ENCODE measurements around the gene PLCH1. TPM values are rescaled to one million over a fixed set of nuclear protein-coding genes. Genes with fewer than 3 reads are reported as not detected.

PLCH1 gene
- total RNA-seq, 2 donors from 2014 or later: 12.0 to 12.4 TPM

DNA sequence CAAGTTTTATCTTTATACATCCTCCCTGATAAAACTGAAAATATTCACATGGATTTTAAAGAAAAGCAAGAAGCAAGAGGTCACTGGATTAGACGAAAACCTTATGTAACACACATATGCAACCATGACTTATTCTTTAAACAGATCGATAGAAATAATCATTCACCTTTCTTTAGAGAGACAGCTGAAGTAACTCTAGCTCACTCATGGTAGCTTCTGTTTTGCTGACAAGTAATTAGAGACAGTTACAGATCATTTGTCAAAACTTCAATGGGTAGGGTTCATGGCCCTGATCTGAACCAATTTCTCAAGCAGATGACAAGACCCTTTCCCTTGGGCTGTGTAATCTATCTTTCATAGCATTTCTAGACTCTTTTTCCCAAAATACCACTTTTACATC lies 74.5 kb downstream of the PLCH1 start:
- H3K27me3 Mint-ChIP-seq (ENCODE audit: insufficient read depth): peaks cover 6% of the 10 kb centered on the region
- Histone ChIP-seq H3K4me1 (ENCODE audit: control insufficient read depth, insufficient read depth, low read length) (no peaks in the 10 kb centered on the region), H3K9me3 (ENCODE audit: control insufficient read depth, low read length) (no peaks in the 10 kb centered on the region), H3K27ac (ENCODE audit: low read depth, low read length) (no peak overlapping the region), H3K9ac (ENCODE audit: extremely low read depth, low read length, poor library complexity, severe bottlenecking) (no peak overlapping the region), H3K36me3 (ENCODE audit: control insufficient read depth, insufficient read depth, low read length) (no peaks in the 10 kb centered on the region), H3K4me3 (ENCODE audit: low read length) (no peak overlapping the region), H3K27me3 (ENCODE audit: control insufficient read depth, insufficient read depth, low read length, poor library complexity, severe bottlenecking) (no peaks in the 10 kb centered on the region)
- TF ChIP-seq, protein P1, sequence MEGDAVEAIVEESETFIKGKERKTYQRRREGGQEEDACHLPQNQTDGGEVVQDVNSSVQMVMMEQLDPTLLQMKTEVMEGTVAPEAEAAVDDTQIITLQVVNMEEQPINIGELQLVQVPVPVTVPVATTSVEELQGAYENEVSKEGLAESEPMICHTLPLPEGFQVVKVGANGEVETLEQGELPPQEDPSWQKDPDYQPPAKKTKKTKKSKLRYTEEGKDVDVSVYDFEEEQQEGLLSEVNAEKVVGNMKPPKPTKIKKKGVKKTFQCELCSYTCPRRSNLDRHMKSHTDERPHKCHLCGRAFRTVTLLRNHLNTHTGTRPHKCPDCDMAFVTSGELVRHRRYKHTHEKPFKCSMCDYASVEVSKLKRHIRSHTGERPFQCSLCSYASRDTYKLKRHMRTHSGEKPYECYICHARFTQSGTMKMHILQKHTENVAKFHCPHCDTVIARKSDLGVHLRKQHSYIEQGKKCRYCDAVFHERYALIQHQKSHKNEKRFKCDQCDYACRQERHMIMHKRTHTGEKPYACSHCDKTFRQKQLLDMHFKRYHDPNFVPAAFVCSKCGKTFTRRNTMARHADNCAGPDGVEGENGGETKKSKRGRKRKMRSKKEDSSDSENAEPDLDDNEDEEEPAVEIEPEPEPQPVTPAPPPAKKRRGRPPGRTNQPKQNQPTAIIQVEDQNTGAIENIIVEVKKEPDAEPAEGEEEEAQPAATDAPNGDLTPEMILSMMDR (conservative IDR thresholded peaks at IDR 0.05): no peak
- WGBS, 2 experiments (ENCODE audit: insufficient coverage in 1 of 2, insufficient read length in 1 of 2): 98 to 100% methylated on average over 2 of the region's 2 CpGs
- no peak overlapping the region for H3K27ac Mint-ChIP-seq
- peaks cover 5% of the 10 kb centered on the region for H3K4me1 Mint-ChIP-seq
- no peak overlapping the region for H3K4me3 Mint-ChIP-seq
- no peaks in the 10 kb centered on the region for H3K36me3 Mint-ChIP-seq (ENCODE audit: low read depth)
- no peak for DNase-seq
- no peaks in the 10 kb centered on the region for H3K9me3 Mint-ChIP-seq

DNA sequence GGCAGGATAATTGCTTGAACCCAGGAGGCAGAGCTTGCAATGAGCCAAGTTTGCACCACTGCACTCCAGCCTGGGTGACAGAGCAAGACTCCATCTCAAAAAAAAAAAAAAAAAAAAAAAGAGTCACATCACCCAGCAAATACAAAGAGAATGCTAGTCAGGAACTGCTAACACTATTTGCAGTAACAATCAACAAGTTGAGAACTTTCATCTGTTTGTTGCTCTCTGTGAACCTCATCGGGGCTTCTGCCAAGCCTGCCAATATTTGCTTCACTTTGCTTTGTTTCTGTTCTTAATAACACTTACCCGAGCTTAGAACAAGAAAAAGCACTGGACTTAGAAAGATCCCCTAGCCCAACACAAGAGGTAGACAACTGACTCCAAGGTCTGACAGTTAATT lies 76.9 kb downstream of the PLCH1 start:
- Histone ChIP-seq H3K36me3 (ENCODE audit: control insufficient read depth, insufficient read depth, low read length) (no peaks in the 10 kb centered on the region), H3K9ac (ENCODE audit: extremely low read depth, low read length, poor library complexity, severe bottlenecking) (no peak overlapping the region), H3K4me1 (ENCODE audit: control insufficient read depth, insufficient read depth, low read length) (no peaks in the 10 kb centered on the region), H3K27me3 (ENCODE audit: control insufficient read depth, insufficient read depth, low read length, poor library complexity, severe bottlenecking) (no peaks in the 10 kb centered on the region), H3K27ac (ENCODE audit: low read depth, low read length) (no peak overlapping the region), H3K4me3 (ENCODE audit: low read length) (no peak overlapping the region), H3K9me3 (ENCODE audit: control insufficient read depth, low read length) (no peaks in the 10 kb centered on the region)
- H3K4me3 Mint-ChIP-seq: no peak overlapping the region
- DNase-seq: no peak
- no peaks in the 10 kb centered on the region for H3K36me3 Mint-ChIP-seq (ENCODE audit: low read depth)
- 82 to 100% methylated on average over 1 to 2 of the region's 2 CpGs for whole genome bisulfite sequencing, 2 experiments (ENCODE audit: insufficient coverage in 1 of 2, insufficient read length in 1 of 2)
- no peaks in the 10 kb centered on the region for H3K27me3 Mint-ChIP-seq (ENCODE audit: insufficient read depth)
- H3K27ac Mint-ChIP-seq: no peak overlapping the region
- no peaks in the 10 kb centered on the region for H3K9me3 Mint-ChIP-seq
- H3K4me1 Mint-ChIP-seq: peaks cover 15% of the 10 kb centered on the region
- TF ChIP-seq, protein P1 (conservative IDR thresholded peaks at IDR 0.05): no peak

DNA sequence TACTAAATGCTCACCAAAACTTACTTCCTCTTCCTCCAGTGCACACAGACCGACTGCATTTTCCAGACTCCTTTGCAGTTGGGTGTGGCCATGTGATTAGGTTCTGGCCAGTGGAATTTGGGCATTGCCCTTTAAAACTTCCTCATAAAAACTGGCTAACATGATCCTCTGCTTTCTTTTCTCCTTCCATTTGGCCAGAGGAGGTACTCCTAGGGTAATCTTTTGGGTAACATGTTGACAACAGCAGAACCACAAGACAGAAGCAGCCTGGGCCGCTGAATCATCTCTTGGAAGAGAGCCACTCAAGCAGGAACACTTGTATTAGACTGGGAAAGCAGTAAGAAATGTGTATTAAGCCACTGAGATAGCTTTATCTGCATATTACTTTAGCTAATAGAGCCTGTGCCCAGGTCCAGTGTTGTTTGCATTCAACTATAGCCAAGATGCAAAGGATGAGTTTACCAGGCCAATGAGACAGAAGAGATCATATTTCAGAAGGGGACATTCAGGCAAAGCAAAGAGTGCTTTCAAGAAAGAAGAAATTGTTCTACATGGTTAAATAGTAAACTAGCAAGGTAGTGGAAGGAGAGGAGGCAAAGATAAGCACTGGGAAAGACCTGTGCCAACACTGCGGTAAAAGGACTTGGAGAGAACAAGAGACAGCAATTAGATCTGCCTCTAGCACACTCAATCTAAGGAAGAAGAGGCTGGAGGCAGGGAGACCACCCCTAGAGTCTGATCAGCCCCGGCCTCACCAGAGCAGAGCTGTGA lies 79.8 kb downstream of the PLCH1 start:
- DNase-seq: no peak
- H3K9me3 Mint-ChIP-seq: no peaks in the 10 kb centered on the region
- no peaks in the 10 kb centered on the region for H3K9me3 ChIP-seq (ENCODE audit: control insufficient read depth, low read length)
- peaks cover 27% of the 10 kb centered on the region for H3K4me1 Mint-ChIP-seq
- H3K27me3 ChIP-seq (ENCODE audit: control insufficient read depth, insufficient read depth, low read length, poor library complexity, severe bottlenecking): no peaks in the 10 kb centered on the region
- H3K27ac ChIP-seq (ENCODE audit: low read depth, low read length): no peak overlapping the region
- no peaks in the 10 kb centered on the region for H3K36me3 Mint-ChIP-seq (ENCODE audit: low read depth)
- peaks cover 3% of the 10 kb centered on the region for H3K4me1 ChIP-seq (ENCODE audit: control insufficient read depth, insufficient read depth, low read length)
- 97 to 100% methylated on average over 2 to 4 of the region's 4 CpGs for WGBS, 2 experiments (ENCODE audit: insufficient coverage in 1 of 2, insufficient read length in 1 of 2)
- no peak overlapping the region for H3K4me3 ChIP-seq (ENCODE audit: low read length)
- no peaks in the 10 kb centered on the region for H3K36me3 ChIP-seq (ENCODE audit: control insufficient read depth, insufficient read depth, low read length)
- no peaks in the 10 kb centered on the region for H3K27me3 Mint-ChIP-seq (ENCODE audit: insufficient read depth)
- TF ChIP-seq, protein P1 (conservative IDR thresholded peaks at IDR 0.05): no peak
- H3K4me3 Mint-ChIP-seq: no peak overlapping the region
- no peak overlapping the region for H3K27ac Mint-ChIP-seq
- no peak overlapping the region for H3K9ac ChIP-seq (ENCODE audit: extremely low read depth, low read length, poor library complexity, severe bottlenecking)
